Sigmoid colon (tissue), 7 donors: ENCODE data around the gene IGSF9. TPM values are rescaled to one million over a fixed set of nuclear protein-coding genes. Genes with fewer than 3 reads are reported as not detected.

ENCODE experiments used
- DNase-seq: peaks from one replicate; pipeline ENCODE4 v3.0.0-alpha.2; 2019
- H3K27ac ChIP-seq, 4 donors: fragments of 200-600 bp; sonication (generic); one replicate each; pipeline ENCODE4 v1.5.1; 2016 to 2019; ENCODE audit warnings: mild to moderate bottlenecking in 1 of 4
- H3K27me3 ChIP-seq, 3 donors: fragments of 200-600 bp; sonication (generic); one replicate each; pipeline ENCODE4 v1.5.1; 2019; ENCODE audit warnings: mild to moderate bottlenecking in 1 of 3
- H3K36me3 ChIP-seq, 4 donors: fragments of 200-600 bp; sonication (generic); one replicate each; pipeline ENCODE4 v1.5.1; 2016 to 2019
- H3K4me1 ChIP-seq, 4 donors: fragments of 200-600 bp; sonication (generic); one replicate each; pipeline ENCODE4 v1.5.1; 2017 to 2019
- H3K4me3 ChIP-seq, 4 donors: fragments of 200-600 bp; sonication (generic); one replicate each; pipeline ENCODE4 v1.5.1; 2017 to 2019; ENCODE audit warnings: mild to moderate bottlenecking in 2 of 4, moderate library complexity in 1 of 4
- H3K9me3 ChIP-seq, 4 donors: fragments of 200-600 bp in 3 of 4; sonication (generic) in 3 of 4; one replicate each; pipeline versions ENCODE4 v1.5.1 to v1.6.1; 2013 to 2019
- EP300 ChIP-seq, 4 donors: sonication (generic); formaldehyde crosslinking; IDR thresholded peaks; one replicate each; pipeline ENCODE4 v1.6.1; 2017; ENCODE audit warnings: antibody characterized with exemption in 4 of 4
- POLR2A ChIP-seq, 2 donors: fragments of 450-650 bp; IDR thresholded peaks; one replicate each; pipeline ENCODE4 v1.6.1; 2016; ENCODE audit warnings: antibody characterized with exemption in 2 of 2, mild to moderate bottlenecking in 2 of 2, moderate library complexity in 2 of 2
- POLR2AphosphoS5 ChIP-seq, 4 donors: sonication (generic); formaldehyde crosslinking; IDR thresholded peaks; one replicate each; pipeline ENCODE4 v1.6.1; 2017; ENCODE audit warnings: antibody characterized with exemption in 4 of 4
- WGBS, 2 donors: extraction: QIAGEN DNeasy Blood & Tissue Kit; methylation state at CpG; one replicate each; pipeline ENCODE4 v1.1.7; 2013; 5-methylcytosine and 5-hydroxymethylcytosine counted together
- intact Hi-C: fragments of 100-400 bp; cut with DNase I; formaldehyde crosslinking; loops from one replicate; pipeline ENCODE4 v1.15.1; 2023
- polyA plus RNA-seq, 3 donors: library from polyadenylated mRNA; stranded (reverse); fragments of 200-250 nt; gene quantifications; one replicate each; pipeline ENCODE4 v1.2.3, GENCODE V29; 2013
- total RNA-seq, 4 donors: library from RNA; depleted of rRNA; stranded (reverse); fragments of >200 nt; gene quantifications; one replicate each; pipeline ENCODE4 v1.1.0, GENCODE V29; 2016
- TF ChIP-seq, protein P1 (sequence below), 4 experiments: fragments of 450-650 bp in 3 of 4; fragments of 200-600 bp in 1 of 4; IDR thresholded peaks; one replicate each; pipeline ENCODE4 v1.5.1; 2016 to 2019; ENCODE audit warnings: antibody characterized with exemption in 4 of 4, mild to moderate bottlenecking in 3 of 4, moderate library complexity in 2 of 4
- donor health status: healthy with polysubstance abuse.
- donor health status: Bipolar disorder and iron deficiency.
- donor health status: healthy.

The IGSF9 gene
- total and polyA plus RNA-seq, 7 donors = under 0.01 to 16.3 (median 9.2) TPM; not detected in 3

GRCh38 chr1:159927211-159927848 is 18.1 kb downstream of the IGSF9 start:
- intact Hi-C loops = loop anchor here (10.0 kb wide), 1 partner anchor 143 kb away; the partner anchor contains the start of gene DUSP23
- Histone ChIP-seq H3K27ac (no peak overlapping the region), H3K9me3 (no peaks in the 10 kb centered on the region), H3K4me1 (peaks cover 0 to 35% (median 25%) of the 10 kb centered on the region in 4 donors), H3K36me3 (no peaks in the 10 kb centered on the region), H3K4me3 (no peak overlapping the region), H3K27me3 (no peaks in the 10 kb centered on the region)
- DNase-seq = no peak
- WGBS, 2 donors = 82 to 89% methylated on average over 16 of the region's 16 CpGs
- TF ChIP-seq, protein P1, sequence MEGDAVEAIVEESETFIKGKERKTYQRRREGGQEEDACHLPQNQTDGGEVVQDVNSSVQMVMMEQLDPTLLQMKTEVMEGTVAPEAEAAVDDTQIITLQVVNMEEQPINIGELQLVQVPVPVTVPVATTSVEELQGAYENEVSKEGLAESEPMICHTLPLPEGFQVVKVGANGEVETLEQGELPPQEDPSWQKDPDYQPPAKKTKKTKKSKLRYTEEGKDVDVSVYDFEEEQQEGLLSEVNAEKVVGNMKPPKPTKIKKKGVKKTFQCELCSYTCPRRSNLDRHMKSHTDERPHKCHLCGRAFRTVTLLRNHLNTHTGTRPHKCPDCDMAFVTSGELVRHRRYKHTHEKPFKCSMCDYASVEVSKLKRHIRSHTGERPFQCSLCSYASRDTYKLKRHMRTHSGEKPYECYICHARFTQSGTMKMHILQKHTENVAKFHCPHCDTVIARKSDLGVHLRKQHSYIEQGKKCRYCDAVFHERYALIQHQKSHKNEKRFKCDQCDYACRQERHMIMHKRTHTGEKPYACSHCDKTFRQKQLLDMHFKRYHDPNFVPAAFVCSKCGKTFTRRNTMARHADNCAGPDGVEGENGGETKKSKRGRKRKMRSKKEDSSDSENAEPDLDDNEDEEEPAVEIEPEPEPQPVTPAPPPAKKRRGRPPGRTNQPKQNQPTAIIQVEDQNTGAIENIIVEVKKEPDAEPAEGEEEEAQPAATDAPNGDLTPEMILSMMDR (IDR thresholded peaks at IDR 0.05) = no peak
- TF ChIP-seq EP300 (IDR thresholded peaks at IDR 0.05) (no peak), POLR2AphosphoS5 (IDR thresholded peaks at IDR 0.05) (no peak)

DNA sequence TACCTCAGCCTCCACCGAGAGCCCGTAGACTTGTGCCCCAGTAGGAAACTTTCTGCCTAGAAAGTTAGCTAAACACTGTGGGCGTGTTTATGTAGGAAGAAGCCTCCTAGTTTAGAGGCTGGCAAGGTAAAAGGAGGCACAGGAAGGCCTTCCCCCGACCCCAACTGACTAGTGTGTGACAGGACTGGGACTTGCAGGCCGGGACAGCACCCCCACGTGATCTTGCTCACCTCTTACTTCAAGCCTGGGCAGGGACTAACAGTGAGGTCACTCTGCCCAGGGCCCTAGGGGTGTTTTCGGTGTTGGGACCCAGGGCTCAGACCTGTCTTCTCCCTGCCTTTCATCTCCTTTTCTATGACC is 19.7 kb downstream of the IGSF9 start:
- Histone ChIP-seq H3K36me3 (peaks cover 0 to 2% (median under 1%) of the 10 kb centered on the region in 4 donors), H3K9me3 (no peaks in the 10 kb centered on the region), H3K27me3 (no peaks in the 10 kb centered on the region), H3K4me3 (peak overlapping the region; percentile 70 to 80 (median 76)), H3K27ac (peak overlapping the region; percentile 86 to 98 (median 95)), H3K4me1 (peaks cover 0 to 42% (median 34%) of the 10 kb centered on the region in 4 donors)
- peak; percentile 80 for DNase-seq
- 9 to 11% methylated on average over 7 of the region's 7 CpGs for WGBS, 2 donors
- intact Hi-C loops = loop anchor here (2.0 to 10.0 kb wide), 2 partner anchors 71 to 141 kb away; partner anchors contain the start of gene DUSP23
- no peak for TF ChIP-seq POLR2A (IDR thresholded peaks at IDR 0.05)
- TF ChIP-seq EP300 (IDR thresholded peaks at IDR 0.05) = no peak
- TF ChIP-seq, protein P1 (IDR thresholded peaks at IDR 0.05) = no peak
- no peak for TF ChIP-seq POLR2AphosphoS5 (IDR thresholded peaks at IDR 0.05)

DNA sequence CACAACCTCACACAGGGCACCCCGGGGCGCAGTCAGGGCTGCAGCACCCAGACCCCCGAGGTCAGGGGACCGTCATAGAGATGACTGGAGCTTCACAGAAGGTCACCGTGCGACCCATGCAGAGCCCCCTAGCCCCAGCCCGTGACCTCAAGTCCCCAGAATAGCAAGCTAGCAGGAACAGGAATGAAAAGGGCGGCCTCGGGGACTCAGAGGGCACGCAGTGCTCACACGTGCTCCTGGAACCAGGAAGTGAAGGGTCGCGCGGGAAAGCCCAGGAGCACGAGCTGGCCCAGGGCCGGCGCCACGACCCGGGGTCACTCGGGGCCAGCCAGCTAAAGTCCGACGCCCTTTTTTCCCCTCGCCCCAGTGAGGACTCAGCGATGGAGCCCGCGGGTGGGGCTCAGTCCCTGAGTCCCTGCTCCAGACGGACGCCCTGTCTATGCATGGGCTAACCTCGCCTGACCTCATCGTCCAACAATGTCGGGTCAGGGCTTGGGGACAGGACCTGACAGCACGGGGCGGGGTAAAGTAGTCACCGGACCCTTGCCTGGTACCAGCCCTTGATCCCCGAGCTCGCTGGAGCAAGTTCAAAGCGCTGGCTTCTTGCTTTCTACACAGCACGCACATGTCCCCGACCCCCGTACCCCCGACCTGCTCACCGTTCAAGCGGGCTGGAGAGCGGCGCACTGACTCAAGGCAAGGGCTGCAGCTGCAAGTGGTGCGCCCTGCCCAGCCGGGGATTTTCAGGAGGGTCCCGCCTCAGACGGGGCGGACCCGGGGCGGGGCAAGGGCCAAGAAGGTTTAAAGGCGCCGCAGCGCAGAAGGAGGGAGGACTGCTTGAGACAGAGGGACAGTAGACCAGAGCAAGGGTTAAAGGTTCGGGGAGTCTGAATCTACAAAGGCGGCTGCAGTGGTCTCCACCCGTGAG is 20.4 kb downstream of the IGSF9 start, which contains the start of gene TAGLN2:
Gene TAGLN2 (minus strand): TSS at position 717 of the 928 bp plus-strand sequence. CDS start 4,998 bp downstream, outside the sequence.
- peak; percentile 96 for DNase-seq
- no peaks in the 10 kb centered on the region for H3K9me3 ChIP-seq
- no peaks in the 10 kb centered on the region for H3K27me3 ChIP-seq
- H3K36me3 ChIP-seq = peaks cover 0 to 9% (median 4%) of the 10 kb centered on the region in 4 donors
- intact Hi-C loops = loop anchor here (2.0 to 10.0 kb wide), 2 partner anchors 70 to 140 kb away; partner anchors contain the start of gene DUSP23
- TF ChIP-seq EP300 (IDR thresholded peaks at IDR 0.05) (peak in 1 of 4 donors; percentile 24), POLR2A (IDR thresholded peaks at IDR 0.05) (peak; percentile 82 to 94), POLR2AphosphoS5 (IDR thresholded peaks at IDR 0.05) (peak; percentile 90 to 97 (median 96))
- TF ChIP-seq, protein P1 (IDR thresholded peaks at IDR 0.05) = no peak
- peaks cover 0 to 44% (median 34%) of the 10 kb centered on the region in 4 donors for H3K4me1 ChIP-seq
- peak within 1 kb of the TSS; percentile 86 to 98 (median 95) for H3K27ac ChIP-seq
- 0 to 1% methylated on average over 58 of the region's 58 CpGs for WGBS, 2 donors
- H3K4me3 ChIP-seq = peak within 1 kb of the TSS; percentile 70 to 80 (median 76)

- peaks cover 1 to 17% (median 9%) of the 10 kb centered on the region in 4 donors for H3K36me3 ChIP-seq
- H3K9me3 ChIP-seq = no peaks in the 10 kb centered on the region
- H3K27me3 ChIP-seq = no peaks in the 10 kb centered on the region
- TF ChIP-seq POLR2A (IDR thresholded peaks at IDR 0.05) (peak; percentile 29 to 54), POLR2AphosphoS5 (IDR thresholded peaks at IDR 0.05) (peak; percentile 61 to 84 (median 72)), EP300 (IDR thresholded peaks at IDR 0.05) (peak in 1 of 4 donors; percentile 55)
- TF ChIP-seq, protein P1 (IDR thresholded peaks at IDR 0.05) = no peak
- 0 to 1% methylated on average over 31 of the region's 31 CpGs for WGBS, 2 donors
- peak overlapping the region; percentile 70 to 80 (median 76) for H3K4me3 ChIP-seq
- intact Hi-C loops = loop anchor here (2.0 to 10.0 kb wide), 2 partner anchors 69 to 139 kb away; partner anchors contain the start of gene DUSP23
- DNase-seq = peak; percentile 96
- H3K27ac ChIP-seq = peak overlapping the region; percentile 86 to 98 (median 95)
- peaks cover 0 to 52% (median 36%) of the 10 kb centered on the region in 4 donors for H3K4me1 ChIP-seq
Observed at GRCh38 chr1:159924025-159924790, 21.2 kb downstream of the IGSF9 start.
